Measurements from ENCODE around the gene PEAK3. TPM values are rescaled to one million over a fixed set of nuclear protein-coding genes. Genes with fewer than 3 reads are reported as not detected.

PEAK3 gene
- total and polyA plus RNA-seq, 2 donors (not counting 1 experiment from before 2014, with no cell fraction given): 0.18 to 0.71 TPM

- peaks cover 4% of the 10 kb centered on the region for H3K79me2 ChIP-seq (ENCODE audit: control insufficient read depth, insufficient read depth, low read length)
- intact Hi-C loops (cut with micrococcal nuclease): loop anchor here (2.0 to 5.0 kb wide), 2 partner anchors 15 to 35 kb away; partner anchors contain the start of genes PLEKHJ1 and SF3A2
- peaks cover 46 to 58% of the 10 kb centered on the region in 2 donors for H3K4me1 ChIP-seq (ENCODE audit: control insufficient read depth in 2 of 2, insufficient read depth in 2 of 2, low read length in 2 of 2)
- peak overlapping the region; percentile 86 for H2AFZ ChIP-seq (ENCODE audit: insufficient read depth, low read depth, low read length, poor library complexity, severe bottlenecking)
- ChIA-PET CTCF (interaction anchor here (0.9 to 6.3 kb wide), 12 partner anchors 10 to 140 kb away, joined by 3 to 63 read pairs (median 6); partner anchors contain the start of gene PLEKHJ1), POLR2A (interaction anchor here (0.6 to 8.8 kb wide), 8 partner anchors 8 to 80 kb away, joined by 3 to 134 read pairs (median 4); partner anchors contain the start of gene PLEKHJ1)
- DNase-seq (peak; percentile 64), ATAC-seq (ENCODE audit: low read depth) (no peak)
- H3K4me3 ChIP-seq (ENCODE audit: control extremely low read depth in 1 of 5, extremely low read depth in 1 of 5, insufficient read depth in 1 of 5, low read depth in 2 of 5, low read length in 4 of 5): peak overlapping the region in 4 of 5 experiments; percentile 44 to 70 (median 58)
- H4K20me1 ChIP-seq (ENCODE audit: control insufficient read depth, insufficient read depth, low read length, poor library complexity, severe bottlenecking): peaks cover 42% of the 10 kb centered on the region
- H3K9me3 ChIP-seq (ENCODE audit: control extremely low read depth in 1 of 3, control insufficient read depth in 2 of 3, insufficient read depth in 1 of 3, low read length in 2 of 3): peaks cover 0 to 15% (median 0%) of the 10 kb centered on the region in 3 donors
- WGBS (ENCODE audit: insufficient coverage): 10% methylated on average over 74 of the region's 74 CpGs
- H3K36me3 ChIP-seq (replicated peaks in 1 of 2; ENCODE audit: control extremely low read depth in 1 of 2, control insufficient read depth in 1 of 2, extremely low read depth in 1 of 2, insufficient read depth in 2 of 2, low read length in 1 of 2): peaks cover 0 to 13% of the 10 kb centered on the region in 2 experiments
- Mint-ChIP-seq H3K27me3 (no peaks in the 10 kb centered on the region), H3K4me3 (peak overlapping the region; percentile 88), H3K4me1 (peaks cover 36% of the 10 kb centered on the region), H3K9me3 (ENCODE audit: insufficient read depth) (no peaks in the 10 kb centered on the region), H3K27ac (peak overlapping the region; percentile 26)
- TF ChIP-seq CTCF (IDR thresholded peaks at IDR 0.05): no peak
- no peak for TF ChIP-seq EZH2 (IDR thresholded peaks at IDR 0.05; ENCODE audit: borderline replicate concordance, insufficient read depth, low read depth, low read length, poor library complexity, severe bottlenecking)
- H3K27me3 ChIP-seq (replicated peaks in 1 of 4; ENCODE audit: control extremely low read depth in 1 of 4, control insufficient read depth in 3 of 4, insufficient read depth in 4 of 4, low read length in 3 of 4): peaks cover 0 to 38% (median 14%) of the 10 kb centered on the region in 4 experiments
- no peak overlapping the region for H3K27ac ChIP-seq (ENCODE audit: low read length in 2 of 2)
- H3K4me2 ChIP-seq (replicated peaks; ENCODE audit: low read depth, low read length, poor library complexity, severe bottlenecking): peak overlapping the region; percentile 100
- H3K9ac ChIP-seq (ENCODE audit: low read length): peak overlapping the region; percentile 72
Observed at GRCh38 chr19:2252055-2252796, 29.7 kb downstream of the PEAK3 start.

Measured in B cell (primary cell).